ENCODE measurements around the gene CADPS.

The CADPS gene

GRCh38 chr3:62475306-62475705 is 399.9 kb downstream of the CADPS start:
- TF ChIP-seq CTCF (IDR thresholded peaks at IDR 0.05; ENCODE audit: low read depth, low read length), result no peak
- no peak for DNase-seq (ENCODE audit: extremely low read depth, low read depth)

GRCh38 chr3:62467966-62468722 is 407.1 kb downstream of the CADPS start:
- TF ChIP-seq CTCF (IDR thresholded peaks at IDR 0.05; ENCODE audit: low read depth, low read length), result no peak
- DNase-seq (ENCODE audit: extremely low read depth, low read depth), result no peak

DNA sequence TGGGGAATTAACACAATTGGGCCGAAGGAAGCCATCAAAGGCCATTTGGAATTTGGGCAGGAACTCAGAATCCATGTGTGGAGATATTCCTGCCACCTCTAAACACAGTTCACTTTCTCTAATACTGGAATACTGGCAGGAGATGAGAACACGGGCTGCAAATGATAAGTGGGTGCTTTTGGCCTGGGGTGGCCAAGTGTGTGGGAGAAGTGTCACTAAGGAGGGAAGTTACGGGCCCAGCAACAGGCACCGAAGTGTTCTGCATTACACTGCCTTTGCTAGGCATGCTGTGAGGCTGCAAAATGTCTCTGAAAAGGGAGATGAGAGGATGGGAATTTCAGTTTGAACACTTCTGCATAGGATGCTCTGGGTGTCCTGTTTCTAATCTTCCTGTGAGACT is 412.4 kb downstream of the CADPS start:
- no peak for DNase-seq (ENCODE audit: extremely low read depth, low read depth)
- no peak for TF ChIP-seq CTCF (IDR thresholded peaks at IDR 0.05; ENCODE audit: low read depth, low read length)

- no peak for TF ChIP-seq CTCF (IDR thresholded peaks at IDR 0.05; ENCODE audit: low read depth, low read length)
- no peak for DNase-seq (ENCODE audit: extremely low read depth, low read depth)
Measured at GRCh38 chr3:62462104-62462762, 413.0 kb downstream of the CADPS start.

- DNase-seq (ENCODE audit: extremely low read depth, low read depth), result no peak
Measured at GRCh38 chr3:62454916-62455315, 420.3 kb downstream of the CADPS start.

DNA sequence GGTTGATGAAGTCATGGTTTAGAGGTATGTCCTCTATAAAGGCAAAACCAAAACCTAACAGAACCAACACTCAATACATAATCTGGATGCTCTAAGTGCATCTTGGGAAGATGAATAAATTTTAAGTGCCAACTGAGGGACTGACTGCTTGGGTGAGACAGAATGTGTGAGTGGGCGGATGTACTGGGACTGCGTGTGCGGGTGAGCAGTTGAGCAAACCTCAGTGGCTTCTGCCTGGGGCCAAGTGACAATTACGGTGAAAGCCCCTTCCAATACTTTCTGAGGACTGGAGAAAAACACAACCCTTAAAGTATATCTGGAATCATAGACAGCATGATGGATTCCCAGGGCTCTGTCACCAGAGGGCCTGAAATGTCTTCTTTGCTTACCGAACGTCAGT is 421.8 kb downstream of the CADPS start:
- DNase-seq (ENCODE audit: extremely low read depth, low read depth), result no peak

More at GRCh38 chr3:62454916-62455315, 420.3 kb downstream of the CADPS start:
- TF ChIP-seq CTCF (IDR thresholded peaks at IDR 0.05; ENCODE audit: low read depth, low read length), result no peak

More for the DNA sequence above, 421.8 kb downstream of the CADPS start:
- no peak for TF ChIP-seq CTCF (IDR thresholded peaks at IDR 0.05; ENCODE audit: low read depth, low read length)
